Neural progenitor cell (in vitro differentiated cells): ENCODE data around the gene ZNF200.

Experiments
- CTCF ChIP-seq: fragments of 200-600 bp; sonication (generic); IDR thresholded peaks from 2 replicates; pipeline ENCODE4 v1.5.1; 2017; ENCODE audit warnings: antibody characterized with exemption, mild to moderate bottlenecking
- EZH2 ChIP-seq: fragments of 200-600 bp; sonication (generic); IDR thresholded peaks from 2 replicates; pipeline ENCODE4 v1.6.1; 2017; ENCODE audit warnings: antibody characterized with exemption, mild to moderate bottlenecking, moderate library complexity
- EZH2phosphoT487 ChIP-seq: fragments of 200-600 bp; sonication (generic); IDR thresholded peaks from 2 replicates; pipeline ENCODE4 v1.6.1; 2017; ENCODE audit warnings: antibody characterized with exemption

DNA sequence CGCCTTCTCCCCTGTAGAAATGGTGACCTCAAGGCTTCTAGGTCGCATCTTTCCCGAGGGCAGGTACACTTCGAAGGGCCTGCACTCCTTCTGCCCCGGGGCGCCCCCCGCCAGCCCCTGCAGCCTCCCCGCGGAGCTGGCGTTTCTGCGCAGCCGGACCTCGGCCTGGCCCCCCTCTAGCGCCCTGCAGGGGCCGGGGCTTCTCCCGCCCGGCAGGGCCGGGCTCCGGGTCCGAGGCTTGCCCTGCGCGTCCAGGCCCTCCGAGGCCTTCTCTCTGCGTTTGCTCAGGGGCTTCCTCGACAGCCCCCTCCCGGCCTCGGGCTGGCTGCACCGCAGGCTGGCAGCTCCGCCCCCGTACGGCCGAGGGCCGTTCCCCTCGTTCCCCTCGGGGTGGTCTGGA is 19.4 kb upstream of the ZNF200 start:
- TF ChIP-seq CTCF, result no peak
- TF ChIP-seq EZH2, result no peak
- TF ChIP-seq EZH2phosphoT487, result no peak
